GM21360 (cell line): ENCODE data around the gene SMAD7.
"Not testable (repeated sequence)": the region's sequence is repeated elsewhere in the genome, so short reads cannot be mapped to it uniquely, and the experiment has no call there.

Experiments used
- ATAC-seq: cut with Tn5 transposase; IDR thresholded peaks from one replicate; pipeline ENCODE4 v1.9.1; 2021; ENCODE audit warnings: mild to moderate bottlenecking, moderate library complexity; ENCODE audit not compliant: unreplicated experiment

Gene SMAD7

GRCh38 chr18:48884306-48884705 is 66.5 kb downstream of the SMAD7 start:
- no peak for ATAC-seq

DNA sequence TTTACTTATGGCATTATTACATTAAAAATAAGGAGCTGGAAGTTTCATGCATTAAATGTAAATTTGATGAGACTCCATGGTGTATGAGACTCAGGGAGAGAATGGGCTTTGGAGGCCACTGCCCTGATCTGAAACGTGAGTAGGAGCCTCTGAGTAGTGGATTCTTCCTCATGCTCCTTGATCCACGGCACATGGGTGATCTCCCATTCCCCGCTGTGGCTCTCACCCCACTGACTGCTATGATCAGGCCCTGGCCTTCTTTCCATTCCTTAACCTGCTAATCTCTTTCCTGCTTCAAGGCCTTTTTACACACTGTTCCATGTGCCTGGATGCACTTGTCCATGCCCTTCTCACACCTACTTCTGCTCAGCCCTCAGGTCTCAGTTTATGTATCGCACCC is 68.4 kb downstream of the SMAD7 start:
- ATAC-seq = no peak

GRCh38 chr18:48880931-48881330 is 69.8 kb downstream of the SMAD7 start:
- no peak for ATAC-seq

DNA sequence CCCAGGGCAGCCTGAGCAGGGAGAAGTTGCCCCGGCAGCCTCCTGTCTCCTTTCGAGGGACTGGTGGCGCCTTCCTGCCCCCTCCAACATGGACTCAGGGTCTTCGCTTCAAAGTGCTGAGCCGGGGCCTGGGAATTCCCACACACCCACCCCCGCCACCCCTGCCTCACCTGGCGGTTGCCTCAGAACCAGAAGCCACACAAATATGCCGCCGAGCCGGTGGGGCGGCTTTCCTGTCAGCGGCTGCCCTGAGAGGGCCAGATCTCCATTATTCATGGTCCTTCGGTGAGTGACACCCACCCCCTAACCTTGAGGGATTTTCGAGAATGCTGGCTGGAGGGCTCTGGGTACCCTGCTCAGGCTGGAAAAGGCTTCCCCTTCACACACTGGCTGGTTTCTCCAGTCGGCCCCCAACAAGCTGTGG is 71.7 kb downstream of the SMAD7 start:
- no peak for ATAC-seq

DNA sequence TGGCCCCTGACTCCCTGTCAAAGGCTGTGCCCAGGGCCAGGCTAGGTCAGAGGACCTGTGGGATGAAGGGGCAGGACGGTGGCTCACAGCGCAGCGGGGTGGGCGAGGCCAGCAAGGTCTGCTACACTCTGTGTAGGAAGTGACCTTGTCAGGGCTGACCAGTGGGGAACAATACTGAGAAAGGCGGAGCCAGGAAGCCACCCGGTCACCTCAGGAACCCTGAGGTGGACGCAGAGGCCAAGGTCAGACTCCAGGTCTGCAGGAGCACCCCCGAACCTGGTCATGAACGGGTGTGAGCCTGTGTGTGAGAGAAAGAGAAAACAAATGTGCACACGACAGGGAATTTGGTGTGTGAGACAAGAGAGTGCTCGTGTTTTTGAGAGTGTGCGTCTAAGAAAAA is 72.3 kb downstream of the SMAD7 start:
- ATAC-seq = no peak

- ATAC-seq = no peak
Observed at GRCh38 chr18:48877941-48878340, 72.8 kb downstream of the SMAD7 start.

GRCh38 chr18:48876590-48876989 is 74.2 kb downstream of the SMAD7 start:
- ATAC-seq = no peak

GRCh38 chr18:48875942-48876511 is 74.7 kb downstream of the SMAD7 start:
- ATAC-seq = no peak

- ATAC-seq = no peak
Observed at GRCh38 chr18:48875314-48875941, 75.3 kb downstream of the SMAD7 start.

- no peak for ATAC-seq
Observed at GRCh38 chr18:48874701-48875162, 76.0 kb downstream of the SMAD7 start.

- no peak for ATAC-seq
Observed at GRCh38 chr18:48874233-48874632, 76.5 kb downstream of the SMAD7 start.

DNA sequence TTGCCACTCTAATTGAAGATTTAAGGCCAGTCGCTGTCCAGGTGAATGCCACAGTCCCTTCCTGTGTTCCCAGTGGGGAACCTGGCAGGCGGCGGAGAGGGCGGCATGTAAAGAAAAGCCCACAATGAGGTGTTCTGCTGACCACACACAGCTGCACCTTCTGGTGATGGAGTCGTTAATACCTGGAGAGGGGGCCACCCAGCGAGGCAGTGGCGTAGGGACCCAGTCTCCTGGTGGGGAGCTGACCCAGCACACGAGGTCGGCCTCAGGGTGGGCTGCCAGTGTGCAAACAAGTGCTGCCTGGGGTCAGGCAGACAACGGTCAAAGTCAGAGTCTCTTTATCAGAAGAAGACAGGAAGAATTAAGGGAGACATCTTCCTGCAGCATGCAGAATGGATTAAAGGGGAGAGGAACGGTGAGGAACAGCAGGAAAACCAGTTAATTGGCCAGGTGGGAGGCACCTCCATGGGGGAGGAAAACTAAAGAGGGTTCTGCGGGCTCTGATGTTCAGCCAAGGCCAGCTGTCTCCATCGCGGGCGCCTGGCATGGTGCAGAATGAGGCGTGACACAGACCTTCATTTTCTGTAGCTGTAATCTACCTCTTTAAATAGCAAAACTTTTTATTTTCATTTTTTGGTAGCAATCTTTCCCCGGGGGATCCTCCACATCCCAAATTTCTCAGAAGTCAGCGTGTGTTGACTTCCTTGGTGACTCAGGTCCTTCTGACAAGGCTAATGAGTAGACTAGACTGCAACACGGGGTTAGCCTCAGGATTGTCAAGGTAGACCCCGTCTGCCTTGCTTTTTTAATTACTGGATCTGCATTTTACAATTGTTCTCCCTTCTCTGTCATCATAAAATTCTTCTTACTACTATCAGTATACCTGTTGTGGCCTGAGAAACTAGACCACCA is 78.3 kb downstream of the SMAD7 start:
- ATAC-seq = no peak

DNA sequence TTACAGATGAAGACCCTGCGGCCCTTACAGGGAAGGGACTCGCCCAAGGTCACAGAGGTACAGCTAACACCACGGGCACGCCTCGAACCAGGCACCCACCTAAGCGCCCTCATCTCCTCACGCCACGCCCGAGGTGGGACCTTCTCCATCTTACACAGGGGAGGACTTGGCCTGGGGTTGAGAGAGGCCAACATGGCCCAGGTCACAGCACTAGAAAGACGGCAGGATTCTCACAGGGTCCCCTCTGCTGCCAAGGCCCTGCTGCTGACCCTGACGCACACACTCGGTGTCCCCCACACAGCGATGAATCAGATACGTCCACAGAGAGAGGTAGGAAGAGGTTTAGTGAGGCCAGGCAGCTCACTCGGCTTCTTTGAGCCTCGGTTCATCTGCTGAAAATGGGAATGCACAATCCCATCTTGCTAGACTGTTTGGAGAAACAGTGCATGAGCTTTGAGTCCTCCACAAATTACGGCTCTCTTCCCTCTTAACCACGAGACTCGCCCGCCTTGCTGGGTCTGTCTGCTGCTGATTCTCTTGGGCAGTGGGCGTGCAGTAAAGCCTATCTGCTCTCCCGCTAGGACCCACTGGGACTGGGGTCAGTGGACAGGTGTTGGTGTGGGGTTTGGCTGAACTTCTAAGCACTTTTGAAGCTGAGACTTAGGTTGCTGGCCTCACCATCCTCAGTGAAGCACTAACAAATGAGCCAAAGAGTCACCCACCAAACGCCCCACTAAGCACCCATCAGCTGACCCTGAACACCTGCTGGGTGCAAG is 79.2 kb downstream of the SMAD7 start:
- no peak for ATAC-seq

DNA sequence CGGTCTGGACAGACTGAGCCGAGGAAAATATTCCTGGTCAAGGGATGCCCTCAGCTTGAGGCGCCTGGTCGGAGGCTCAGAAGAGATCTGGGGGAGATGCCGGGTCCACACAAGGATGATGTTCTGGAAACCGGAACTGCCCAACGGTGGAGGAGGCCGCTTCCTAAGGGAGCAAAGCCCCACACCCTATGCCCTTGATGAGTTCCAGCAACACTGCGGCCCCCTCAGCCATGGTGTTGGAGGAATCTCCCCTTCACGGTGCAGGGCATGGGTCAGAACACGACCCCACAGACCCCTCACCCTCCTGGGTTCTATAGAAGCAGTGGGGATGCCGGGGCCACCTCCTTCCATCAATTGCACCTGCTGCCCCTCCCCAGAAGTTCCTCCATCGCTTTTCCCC is 79.8 kb downstream of the SMAD7 start:
- not testable (repeated sequence) for ATAC-seq
